DOHH2 (cell line): ENCODE results near the gene DBX1.
"Not testable (repeated sequence)": the region's sequence is repeated elsewhere in the genome, so short reads cannot be mapped to it uniquely, and the experiment has no call there.

Experiments used
- H3F3A ChIP-seq: fragments of 200-600 bp; sonication (generic), shearing (Covaris generic); 2 replicates; pipeline ENCODE4 v1.6.0; 2016; ENCODE audit warnings: antibody characterized with exemption, mild to moderate bottlenecking; ENCODE audit not compliant: control insufficient read depth, insufficient read depth
- H3K27ac ChIP-seq: fragments of 200-600 bp; sonication (generic); 2 replicates; pipeline ENCODE4 v1.5.1; 2014; ENCODE audit warnings: low read depth, mild to moderate bottlenecking, low read length, moderate library complexity
- H3K27me3 ChIP-seq: fragments of 200-600 bp; sonication (generic); 2 replicates; pipeline ENCODE4 v1.6.1; 2014; ENCODE audit warnings: mild to moderate bottlenecking, low read length, mixed read lengths; ENCODE audit not compliant: control insufficient read depth
- H3K36me3 ChIP-seq: fragments of 200-600 bp; sonication (generic); 2 replicates; pipeline ENCODE4 v1.6.1; 2014; ENCODE audit warnings: mild to moderate bottlenecking, low read length, moderate library complexity, mixed read lengths; ENCODE audit not compliant: control insufficient read depth
- H3K4me1 ChIP-seq: fragments of 200-600 bp; sonication (generic); 2 replicates; pipeline ENCODE4 v1.6.1; 2014; ENCODE audit warnings: mild to moderate bottlenecking, low read length, mixed read lengths; ENCODE audit not compliant: control insufficient read depth
- H3K4me2 ChIP-seq: fragments of 200-600 bp; sonication (generic); 2 replicates; pipeline ENCODE4 v1.6.0; 2014; ENCODE audit warnings: mild to moderate bottlenecking, low read length, moderate library complexity
- H3K4me3 ChIP-seq: fragments of 200-600 bp; sonication (generic); 2 replicates; pipeline ENCODE4 v1.5.1; 2014; ENCODE audit warnings: mild to moderate bottlenecking, low read length, mixed read lengths
- H3K79me2 ChIP-seq: fragments of 200-600 bp; sonication (generic); 2 replicates; pipeline ENCODE4 v1.6.1; 2014; ENCODE audit warnings: mild to moderate bottlenecking, low read length, mixed read lengths; ENCODE audit not compliant: control insufficient read depth
- H3K9me2 ChIP-seq: fragments of 200-600 bp; sonication (generic); replicated peaks from 2 replicates; pipeline ENCODE4 v1.6.1; 2014; ENCODE audit warnings: mild to moderate bottlenecking, low read length, mixed read lengths; ENCODE audit not compliant: control insufficient read depth
- H3K9me3 ChIP-seq: fragments of 200-600 bp; sonication (generic); 2 replicates; pipeline ENCODE4 v1.6.1; 2014; ENCODE audit warnings: antibody characterized with exemption, low read length, mixed read lengths; ENCODE audit not compliant: control insufficient read depth, insufficient read depth
- H4K20me1 ChIP-seq: fragments of 200-600 bp; sonication (generic); 2 replicates; pipeline ENCODE4 v1.6.0; 2014; ENCODE audit warnings: low read depth, mild to moderate bottlenecking, antibody characterized with exemption, low read length, moderate library complexity; ENCODE audit not compliant: control insufficient read depth, insufficient read depth
- CTCF ChIP-seq: fragments of 200-600 bp; sonication (generic); IDR thresholded peaks from one replicate; pipeline ENCODE4 v1.5.1; 2014; ENCODE audit warnings: antibody characterized with exemption, mild to moderate bottlenecking, low read depth, low read length; ENCODE audit not compliant: poor library complexity, severe bottlenecking
- EZH2phosphoT487 ChIP-seq: fragments of 200-600 bp; sonication (generic); IDR thresholded peaks from 2 replicates; pipeline ENCODE4 v1.6.1; 2017; ENCODE audit warnings: borderline replicate concordance, mild to moderate bottlenecking, antibody characterized with exemption, low read length, moderate library complexity, mixed read lengths

DBX1 gene

GRCh38 chr11:20129665-20130064 is 30.6 kb downstream of the DBX1 start:
- Histone ChIP-seq H3K4me1 (no peaks in the 10 kb centered on the region), H3K4me3 (no peak overlapping the region), H3K9me3 (no peaks in the 10 kb centered on the region), H3K4me2 (no peak overlapping the region), H3K79me2 (no peaks in the 10 kb centered on the region), H3K27ac (no peak overlapping the region), H3K9me2 (no peaks in the 10 kb centered on the region), H3K27me3 (peaks cover 4% of the 10 kb centered on the region), H4K20me1 (no peaks in the 10 kb centered on the region), H3F3A (no peaks in the 10 kb centered on the region), H3K36me3 (no peaks in the 10 kb centered on the region)
- TF ChIP-seq CTCF (no peak), EZH2phosphoT487 (no peak)

- H3K4me3 ChIP-seq, H3K27me3 ChIP-seq, H3K4me2 ChIP-seq, H4K20me1 ChIP-seq, H3K4me1 ChIP-seq, H3F3A ChIP-seq, H3K79me2 ChIP-seq, H3K9me2 ChIP-seq, H3K9me3 ChIP-seq, H3K27ac ChIP-seq, H3K36me3 ChIP-seq: not testable (repeated sequence)
Measured at GRCh38 chr11:20128528-20128825, 31.8 kb downstream of the DBX1 start.

- Histone ChIP-seq H3K4me3 (no peak overlapping the region), H3K36me3 (no peaks in the 10 kb centered on the region), H3K9me2 (no peaks in the 10 kb centered on the region), H3K27me3 (peaks cover 4% of the 10 kb centered on the region), H3K4me1 (no peaks in the 10 kb centered on the region), H4K20me1 (no peaks in the 10 kb centered on the region), H3K9me3 (no peaks in the 10 kb centered on the region), H3F3A (no peaks in the 10 kb centered on the region), H3K27ac (no peak overlapping the region), H3K79me2 (no peaks in the 10 kb centered on the region), H3K4me2 (no peak overlapping the region)
- peak; percentile 87 for TF ChIP-seq CTCF
- TF ChIP-seq EZH2phosphoT487: no peak
Measured at GRCh38 chr11:20127671-20128527, 32.4 kb downstream of the DBX1 start.

GRCh38 chr11:20126724-20127123 is 33.6 kb downstream of the DBX1 start:
- Histone ChIP-seq H3K4me2 (no peak overlapping the region), H3K9me2 (no peaks in the 10 kb centered on the region), H3K27me3 (no peaks in the 10 kb centered on the region; the same call in 1 of the 2 replicates), H3K4me1 (no peaks in the 10 kb centered on the region), H4K20me1 (no peaks in the 10 kb centered on the region), H3F3A (no peaks in the 10 kb centered on the region), H3K36me3 (no peaks in the 10 kb centered on the region), H3K4me3 (no peak overlapping the region), H3K79me2 (no peaks in the 10 kb centered on the region), H3K9me3 (no peaks in the 10 kb centered on the region), H3K27ac (no peak overlapping the region)
- TF ChIP-seq CTCF: no peak
- no peak for TF ChIP-seq EZH2phosphoT487
